IMR-90 (cell line): Measurements from ENCODE around the gene ABCA12.

ENCODE experiments used
- BHLHE40 ChIP-seq: fragments of 150-350 bp; IDR thresholded peaks from 2 replicates; pipeline ENCODE4 v1.6.1; 2016; ENCODE audit warnings: mild to moderate bottlenecking, low read depth, low read length
- CEBPB ChIP-seq: IDR thresholded peaks from 2 replicates; pipeline ENCODE4 v1.6.1; 2012; ENCODE audit warnings: low read depth, low read length, improper control_type of control experiment
- MAFK ChIP-seq: IDR thresholded peaks from 2 replicates; pipeline ENCODE4 v1.6.1; 2012; ENCODE audit warnings: low read depth, low read length, improper control_type of control experiment
- MXI1 ChIP-seq: IDR thresholded peaks from 2 replicates; pipeline ENCODE4 v1.6.1; 2012; ENCODE audit warnings: low read depth, mild to moderate bottlenecking, low read length, moderate library complexity, borderline replicate concordance
- POLR2A ChIP-seq: IDR thresholded peaks from 2 replicates; pipeline ENCODE4 v1.6.1; 2012; ENCODE audit warnings: mild to moderate bottlenecking, low read depth, low read length
- RAD21 ChIP-seq: IDR thresholded peaks from 2 replicates; pipeline ENCODE4 v1.6.1; 2012; ENCODE audit warnings: low read length, improper control_type of control experiment
- RFX5 ChIP-seq: IDR thresholded peaks from 2 replicates; pipeline ENCODE4 v1.8.0; 2012; ENCODE audit warnings: low read depth, mild to moderate bottlenecking, low read length, moderate library complexity
- TF ChIP-seq, protein P1 (sequence below): conservative IDR thresholded peaks from 2 replicates; pipeline ENCODE4 v1.5.1; 2012; ENCODE audit warnings: mild to moderate bottlenecking, low read depth, low read length, improper control_type of control experiment

DNA sequence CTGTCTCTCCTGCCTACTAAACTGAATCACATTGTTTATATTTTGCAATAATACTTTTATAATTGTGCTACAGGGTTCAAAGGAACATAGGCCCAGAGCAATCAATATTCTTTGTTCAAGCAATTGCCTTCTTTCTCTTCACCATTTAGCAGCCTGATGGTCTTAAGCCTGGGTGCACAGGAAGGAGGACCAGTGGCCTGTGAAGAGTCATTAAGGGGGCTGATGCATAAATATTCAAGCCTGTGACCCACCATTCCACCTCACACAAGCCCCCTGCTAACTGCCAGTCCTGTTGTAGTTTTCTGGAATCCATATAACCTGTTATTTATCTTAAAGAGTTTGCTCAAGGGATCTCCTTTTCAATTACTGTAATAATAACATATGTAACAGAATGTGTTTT is 56.0 kb downstream of the ABCA12 start:
- no peak for TF ChIP-seq MAFK
- no peak for TF ChIP-seq RAD21
- TF ChIP-seq MXI1, result no peak
- TF ChIP-seq, protein P1, sequence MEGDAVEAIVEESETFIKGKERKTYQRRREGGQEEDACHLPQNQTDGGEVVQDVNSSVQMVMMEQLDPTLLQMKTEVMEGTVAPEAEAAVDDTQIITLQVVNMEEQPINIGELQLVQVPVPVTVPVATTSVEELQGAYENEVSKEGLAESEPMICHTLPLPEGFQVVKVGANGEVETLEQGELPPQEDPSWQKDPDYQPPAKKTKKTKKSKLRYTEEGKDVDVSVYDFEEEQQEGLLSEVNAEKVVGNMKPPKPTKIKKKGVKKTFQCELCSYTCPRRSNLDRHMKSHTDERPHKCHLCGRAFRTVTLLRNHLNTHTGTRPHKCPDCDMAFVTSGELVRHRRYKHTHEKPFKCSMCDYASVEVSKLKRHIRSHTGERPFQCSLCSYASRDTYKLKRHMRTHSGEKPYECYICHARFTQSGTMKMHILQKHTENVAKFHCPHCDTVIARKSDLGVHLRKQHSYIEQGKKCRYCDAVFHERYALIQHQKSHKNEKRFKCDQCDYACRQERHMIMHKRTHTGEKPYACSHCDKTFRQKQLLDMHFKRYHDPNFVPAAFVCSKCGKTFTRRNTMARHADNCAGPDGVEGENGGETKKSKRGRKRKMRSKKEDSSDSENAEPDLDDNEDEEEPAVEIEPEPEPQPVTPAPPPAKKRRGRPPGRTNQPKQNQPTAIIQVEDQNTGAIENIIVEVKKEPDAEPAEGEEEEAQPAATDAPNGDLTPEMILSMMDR, result no peak
- no peak for TF ChIP-seq POLR2A
- TF ChIP-seq BHLHE40, result no peak
- TF ChIP-seq CEBPB, result no peak
- TF ChIP-seq RFX5, result no peak
